ENCODE results near the gene COL9A1. TPM values are rescaled to one million over a fixed set of nuclear protein-coding genes. Genes with fewer than 3 reads are reported as not detected.

Gene COL9A1
- total RNA-seq, 1 donor from 2014 or later: 0.27 TPM

DNA sequence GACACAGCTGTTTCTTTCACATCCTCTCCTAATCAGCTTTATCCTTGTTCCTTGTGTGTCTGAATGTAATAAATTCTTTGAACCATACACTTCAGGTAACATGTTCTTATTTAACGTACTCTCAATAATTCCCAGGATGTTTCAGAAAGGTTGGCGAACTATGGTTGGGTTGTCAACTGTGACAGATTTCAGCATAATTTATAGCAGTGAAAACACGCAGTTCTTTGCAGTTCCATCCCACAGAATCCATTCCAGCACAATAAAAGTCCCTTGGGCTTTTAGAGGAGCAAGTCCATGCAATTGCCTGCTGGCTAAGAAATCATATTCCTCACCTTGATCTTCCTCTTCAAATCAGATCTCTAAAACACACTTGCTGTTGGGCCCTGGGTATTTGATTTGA is 119.3 kb downstream of the COL9A1 start:
- no peak for DNase-seq (ENCODE audit: low spot score)
- Mint-ChIP-seq H3K4me1 (ENCODE audit: low read depth) (no peaks in the 10 kb centered on the region), H3K27me3 (ENCODE audit: low read depth) (no peaks in the 10 kb centered on the region), H3K4me3 (ENCODE audit: unreplicated experiment) (no peak overlapping the region), H3K27ac (ENCODE audit: unreplicated experiment) (no peak overlapping the region), H3K9me3 (ENCODE audit: low read depth) (peaks cover 2% of the 10 kb centered on the region), H3K36me3 (ENCODE audit: low read depth) (no peaks in the 10 kb centered on the region)
- TF ChIP-seq CTCF (IDR thresholded peaks at IDR 0.05): no peak

GRCh38 chr6:70180901-70181599 is 121.8 kb downstream of the COL9A1 start:
- no peak for DNase-seq (ENCODE audit: low spot score)
- Mint-ChIP-seq H3K27ac (ENCODE audit: unreplicated experiment) (no peak overlapping the region), H3K36me3 (ENCODE audit: low read depth) (no peaks in the 10 kb centered on the region), H3K27me3 (ENCODE audit: low read depth) (no peaks in the 10 kb centered on the region), H3K4me1 (ENCODE audit: low read depth) (no peaks in the 10 kb centered on the region), H3K9me3 (ENCODE audit: low read depth) (peaks cover 2% of the 10 kb centered on the region), H3K4me3 (ENCODE audit: unreplicated experiment) (no peak overlapping the region)
- TF ChIP-seq CTCF (IDR thresholded peaks at IDR 0.05): no peak

DNA sequence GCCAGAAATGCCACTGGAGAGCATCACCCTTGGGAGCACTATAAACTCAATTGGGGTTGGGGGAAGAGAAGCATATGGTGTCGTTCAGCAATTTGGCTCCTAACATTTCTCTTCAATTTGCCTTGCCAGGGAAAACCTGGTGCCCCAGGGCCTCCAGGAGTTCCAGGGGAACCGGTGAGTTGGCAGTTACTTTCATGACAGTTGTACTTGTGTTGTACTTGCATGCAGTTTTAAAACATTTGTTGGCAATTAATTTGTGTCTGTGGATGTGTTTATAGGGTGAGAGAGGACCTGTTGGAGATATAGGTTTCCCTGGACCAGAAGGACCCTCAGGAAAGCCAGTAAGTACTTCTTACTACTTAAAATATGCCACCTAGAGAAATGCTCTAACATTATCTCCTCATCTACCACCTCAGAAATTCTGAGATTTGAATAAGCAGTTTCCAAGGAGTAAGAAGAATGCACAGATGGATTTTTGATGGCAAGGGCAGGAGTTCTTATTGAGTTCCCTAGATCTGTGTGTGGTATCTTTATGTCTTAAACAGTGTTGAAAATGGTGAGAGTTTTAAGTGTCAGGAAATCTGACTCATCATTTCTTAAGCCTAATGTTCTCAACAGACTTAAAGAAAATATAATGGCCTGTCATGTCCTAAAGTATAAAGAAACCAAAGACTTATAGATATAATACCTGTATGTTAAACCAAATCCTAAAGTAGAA is 122.5 kb downstream of the COL9A1 start:
- no peak overlapping the region for H3K4me3 Mint-ChIP-seq (ENCODE audit: unreplicated experiment)
- DNase-seq (ENCODE audit: low spot score): no peak
- H3K27me3 Mint-ChIP-seq (ENCODE audit: low read depth): no peaks in the 10 kb centered on the region
- H3K9me3 Mint-ChIP-seq (ENCODE audit: low read depth): peaks cover 2% of the 10 kb centered on the region
- no peak overlapping the region for H3K27ac Mint-ChIP-seq (ENCODE audit: unreplicated experiment)
- TF ChIP-seq CTCF (IDR thresholded peaks at IDR 0.05): no peak
- H3K4me1 Mint-ChIP-seq (ENCODE audit: low read depth): no peaks in the 10 kb centered on the region
- H3K36me3 Mint-ChIP-seq (ENCODE audit: low read depth): no peaks in the 10 kb centered on the region

DNA sequence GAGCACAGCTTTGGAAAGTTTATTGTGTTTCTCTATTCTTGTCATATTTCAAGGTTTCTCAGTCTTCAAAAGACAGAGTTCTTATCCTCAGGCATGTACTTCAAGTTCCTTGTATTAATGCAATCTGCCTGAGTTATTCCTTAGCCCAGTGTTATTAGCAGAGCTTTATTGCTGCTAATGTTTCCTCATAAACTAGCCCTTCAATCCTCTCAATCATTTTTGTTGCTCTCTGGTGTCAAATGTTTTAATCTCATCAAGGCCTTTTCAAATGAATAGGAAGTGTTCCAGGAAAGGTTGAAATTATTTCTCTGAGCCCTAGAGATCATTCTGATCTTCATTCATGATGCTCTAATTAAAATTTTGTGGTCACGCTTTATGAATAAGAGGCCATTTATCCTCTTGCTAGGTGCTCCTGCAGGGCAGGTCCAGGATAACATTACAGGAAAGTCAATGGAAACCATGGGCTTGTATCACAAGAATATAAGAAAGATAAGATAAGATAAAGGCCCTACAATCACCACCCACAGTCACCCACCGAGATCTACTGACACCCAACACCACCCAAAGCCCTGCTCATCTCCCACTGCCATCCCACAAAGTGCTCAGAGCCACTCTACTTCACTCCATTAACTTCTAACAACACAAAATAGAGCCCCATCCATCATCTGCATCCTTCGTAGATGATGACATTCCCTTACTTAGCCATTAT is 125.9 kb downstream of the COL9A1 start:
- Mint-ChIP-seq H3K27ac (ENCODE audit: unreplicated experiment) (no peak overlapping the region), H3K36me3 (ENCODE audit: low read depth) (no peaks in the 10 kb centered on the region), H3K27me3 (ENCODE audit: low read depth) (no peaks in the 10 kb centered on the region), H3K9me3 (ENCODE audit: low read depth) (peaks cover 2% of the 10 kb centered on the region), H3K4me1 (ENCODE audit: low read depth) (no peaks in the 10 kb centered on the region), H3K4me3 (ENCODE audit: unreplicated experiment) (no peak overlapping the region)
- no peak for DNase-seq (ENCODE audit: low spot score)
- no peak for TF ChIP-seq CTCF (IDR thresholded peaks at IDR 0.05)

DNA sequence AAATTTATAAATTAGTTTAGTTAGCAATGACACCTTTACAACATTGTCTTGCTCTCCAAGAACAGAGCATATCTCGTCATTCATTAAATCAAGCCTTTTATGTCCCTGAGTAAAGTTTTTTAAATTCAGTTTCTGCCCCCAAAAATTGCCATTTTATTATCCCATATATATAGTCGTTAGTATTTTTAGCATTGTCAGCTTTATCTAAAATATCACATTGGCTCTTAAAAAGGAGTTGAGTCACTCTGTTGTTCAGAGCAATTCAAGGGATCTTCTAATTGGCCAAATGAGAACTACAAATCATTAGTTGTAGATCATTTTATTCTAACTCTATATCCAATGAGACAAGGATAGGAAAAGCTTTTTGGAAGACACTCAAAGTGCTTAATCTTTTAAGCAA is 127.1 kb downstream of the COL9A1 start:
- Mint-ChIP-seq H3K4me3 (ENCODE audit: unreplicated experiment) (no peak overlapping the region), H3K4me1 (ENCODE audit: low read depth) (no peaks in the 10 kb centered on the region), H3K27ac (ENCODE audit: unreplicated experiment) (no peak overlapping the region), H3K36me3 (ENCODE audit: low read depth) (no peaks in the 10 kb centered on the region), H3K9me3 (ENCODE audit: low read depth) (peaks cover 2% of the 10 kb centered on the region), H3K27me3 (ENCODE audit: low read depth) (no peaks in the 10 kb centered on the region)
- TF ChIP-seq CTCF (IDR thresholded peaks at IDR 0.05): no peak
- no peak for DNase-seq (ENCODE audit: low spot score)
